ENCODE results near the gene ICAM1.

ICAM1 gene

GRCh38 chr19:10332965-10333757, 62.2 kb downstream of the ICAM1 start, which contains the start of gene RAVER1:
RAVER1 (minus strand) TSS chr19:10333529; CDS start chr19:10333507, 22 bp downstream.
- H3K4me3 ChIP-seq (ENCODE audit: low read length) = peak within 1 kb of the TSS; percentile 89
- DNase-seq (ENCODE audit: low read depth) = peak; percentile 85
- TF ChIP-seq, protein P1, sequence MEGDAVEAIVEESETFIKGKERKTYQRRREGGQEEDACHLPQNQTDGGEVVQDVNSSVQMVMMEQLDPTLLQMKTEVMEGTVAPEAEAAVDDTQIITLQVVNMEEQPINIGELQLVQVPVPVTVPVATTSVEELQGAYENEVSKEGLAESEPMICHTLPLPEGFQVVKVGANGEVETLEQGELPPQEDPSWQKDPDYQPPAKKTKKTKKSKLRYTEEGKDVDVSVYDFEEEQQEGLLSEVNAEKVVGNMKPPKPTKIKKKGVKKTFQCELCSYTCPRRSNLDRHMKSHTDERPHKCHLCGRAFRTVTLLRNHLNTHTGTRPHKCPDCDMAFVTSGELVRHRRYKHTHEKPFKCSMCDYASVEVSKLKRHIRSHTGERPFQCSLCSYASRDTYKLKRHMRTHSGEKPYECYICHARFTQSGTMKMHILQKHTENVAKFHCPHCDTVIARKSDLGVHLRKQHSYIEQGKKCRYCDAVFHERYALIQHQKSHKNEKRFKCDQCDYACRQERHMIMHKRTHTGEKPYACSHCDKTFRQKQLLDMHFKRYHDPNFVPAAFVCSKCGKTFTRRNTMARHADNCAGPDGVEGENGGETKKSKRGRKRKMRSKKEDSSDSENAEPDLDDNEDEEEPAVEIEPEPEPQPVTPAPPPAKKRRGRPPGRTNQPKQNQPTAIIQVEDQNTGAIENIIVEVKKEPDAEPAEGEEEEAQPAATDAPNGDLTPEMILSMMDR (conservative IDR thresholded peaks at IDR 0.05; ENCODE audit: low read depth, low read length) = no peak

GRCh38 chr19:10333758-10334587, 63.1 kb downstream of the ICAM1 start:
- H3K4me3 ChIP-seq (ENCODE audit: low read length) = peak overlapping the region; percentile 89
- TF ChIP-seq, protein P1 (conservative IDR thresholded peaks at IDR 0.05; ENCODE audit: low read depth, low read length) = no peak
- DNase-seq (ENCODE audit: low read depth) = no peak

DNA sequence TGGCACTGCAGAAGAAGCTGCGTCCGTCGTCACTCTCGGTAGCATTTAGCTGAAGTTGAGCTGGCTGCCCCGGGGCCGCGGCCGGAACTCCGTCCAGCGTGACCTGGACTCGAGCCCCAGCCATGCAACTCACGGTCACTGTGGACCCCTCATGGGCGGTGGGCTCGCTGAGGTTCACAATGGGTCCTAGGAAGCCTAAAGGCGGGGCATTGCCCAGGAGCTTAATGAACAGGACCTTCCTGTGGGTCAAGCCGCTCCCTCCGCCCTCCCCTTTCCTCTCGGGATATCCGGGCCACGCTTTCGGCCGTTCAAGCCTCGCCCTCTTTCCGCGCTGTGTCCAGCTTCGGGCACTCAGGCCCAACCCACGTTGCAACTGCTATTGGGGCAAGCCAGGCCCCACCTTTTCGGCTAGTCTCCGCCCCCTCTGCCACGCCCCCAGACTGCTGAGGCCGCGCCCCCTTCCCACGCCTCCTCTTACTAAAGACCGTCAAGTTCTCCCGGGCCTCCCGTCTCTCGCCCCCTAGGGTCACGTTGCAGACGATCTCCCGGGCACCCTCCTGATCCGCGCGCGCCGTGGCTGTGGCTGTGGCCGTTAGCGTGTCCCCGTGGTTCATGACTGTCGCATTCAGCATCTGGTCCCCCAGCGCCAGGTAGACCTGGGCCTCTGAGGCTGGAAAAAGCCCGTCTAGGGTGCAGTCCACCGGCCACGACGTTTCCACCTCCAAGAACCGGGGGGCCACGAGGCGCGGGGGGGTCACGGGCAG, 63.9 kb downstream of the ICAM1 start:
- TF ChIP-seq, protein P1 (conservative IDR thresholded peaks at IDR 0.05; ENCODE audit: low read depth, low read length) = peak; percentile 10
- DNase-seq (ENCODE audit: low read depth) = peak; percentile 68
- H3K4me3 ChIP-seq (ENCODE audit: low read length) = peak overlapping the region; percentile 89

DNA sequence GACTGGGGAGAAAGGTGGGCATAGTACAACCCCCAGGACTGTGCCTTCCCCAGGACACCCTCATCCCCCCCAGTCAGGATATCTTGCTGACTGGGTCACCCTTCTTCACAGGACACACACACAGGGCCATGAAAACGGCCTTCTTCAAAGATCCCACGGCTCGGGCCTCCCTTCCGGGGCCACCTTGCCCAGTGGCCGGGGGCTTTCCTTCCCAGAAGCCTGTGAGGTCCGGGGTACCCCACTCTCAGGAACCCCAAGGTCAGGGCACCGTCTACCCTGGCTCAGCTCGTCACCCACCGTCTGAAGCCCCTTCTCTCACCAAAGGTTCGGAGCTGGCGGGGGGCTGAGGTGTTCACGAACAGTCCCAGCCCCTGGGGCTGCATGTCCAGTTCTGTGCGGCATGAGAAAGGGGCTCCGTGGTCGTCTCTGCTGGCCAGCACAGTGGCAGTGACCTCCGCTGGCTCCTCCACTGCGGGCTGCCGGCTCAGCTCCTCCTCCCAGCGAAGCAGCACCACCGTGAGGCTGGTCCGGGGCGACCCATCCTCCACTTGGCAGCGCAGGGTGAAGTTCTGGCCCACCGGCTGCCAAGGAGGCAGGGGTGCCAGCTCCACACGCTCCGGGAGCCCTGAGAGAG, 64.5 kb downstream of the ICAM1 start:
- H3K4me3 ChIP-seq (ENCODE audit: low read length) = no peak overlapping the region
- TF ChIP-seq, protein P1 (conservative IDR thresholded peaks at IDR 0.05; ENCODE audit: low read depth, low read length) = no peak
- DNase-seq (ENCODE audit: low read depth) = no peak

Measured in retinal pigment epithelial cell (primary cell).